Left renal pelvis (tissue), 4 donors: Measurements from ENCODE around the gene MOSPD3. TPM values are rescaled to one million over a fixed set of nuclear protein-coding genes. Genes with fewer than 3 reads are reported as not detected.

Source experiments
- DNase-seq, 4 donors: peaks; one replicate each; pipeline ENCODE4 v3.0.0-alpha.2; 2013; ENCODE audit warnings: low read depth in 4 of 4, low spot score in 3 of 4
- polyA plus RNA-seq, 4 donors: library from polyadenylated mRNA; unstranded; fragments of 120-200 nt; gene quantifications; one replicate each; pipeline ENCODE4 v1.2.1, GENCODE V29; 2013; ENCODE audit not compliant: insufficient read length in 4 of 4

The MOSPD3 gene
- polyA plus RNA-seq, 4 donors, result 23.5 to 34.9 (median 28.7) TPM

DNA sequence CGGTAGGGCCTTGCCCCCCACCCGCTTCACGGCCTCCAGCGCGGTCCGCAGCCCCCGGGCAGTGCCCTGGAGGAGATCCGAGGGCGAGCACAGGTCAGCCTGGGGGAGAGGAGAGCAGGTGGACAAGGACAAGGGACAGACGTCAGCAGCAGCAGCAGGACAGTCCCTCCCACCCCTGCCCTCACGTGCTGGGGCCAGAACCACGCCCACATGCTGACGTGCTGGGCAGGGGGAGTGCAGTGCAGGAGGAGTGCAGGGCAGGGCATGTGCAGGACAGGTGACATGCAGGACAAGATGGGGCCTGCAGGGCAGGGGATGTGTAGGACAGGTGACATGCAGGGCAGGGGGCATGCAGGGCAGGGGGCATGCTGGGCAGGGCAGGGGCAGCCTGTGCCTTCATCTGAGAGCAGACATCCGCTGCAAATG is 37.1 kb upstream of the MOSPD3 start:
- no peak for DNase-seq

DNA sequence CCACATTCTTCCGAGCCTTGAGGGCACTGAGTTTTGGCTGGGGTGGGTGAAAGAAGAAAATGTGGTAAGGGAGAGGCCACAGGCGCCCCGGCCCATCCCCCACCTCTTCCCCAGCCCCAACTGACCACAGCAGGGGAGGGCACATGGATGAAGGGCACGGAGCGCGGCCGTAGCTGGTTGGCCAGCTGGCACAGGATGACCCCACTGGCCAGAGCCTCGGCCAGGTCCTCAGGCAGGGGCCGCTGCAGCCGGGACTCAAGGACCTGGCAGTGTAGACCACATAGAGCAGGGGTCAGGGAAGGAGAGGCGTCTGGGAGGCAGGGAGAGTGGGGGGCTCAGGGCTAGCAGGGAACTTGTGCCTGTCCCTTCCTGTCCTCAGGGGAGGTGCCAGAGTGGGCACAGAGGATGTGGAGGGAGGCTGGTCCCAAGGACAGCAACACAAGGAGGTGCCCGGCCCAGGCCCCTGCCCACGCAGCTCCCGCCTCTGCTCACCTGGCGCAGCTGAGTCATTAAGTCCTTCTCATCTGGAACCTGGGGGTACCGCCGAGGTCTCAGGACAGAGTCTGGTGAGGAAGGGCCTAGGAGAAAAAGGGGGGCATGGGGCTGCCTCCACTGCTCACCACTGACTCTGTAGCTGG is 36.5 kb upstream of the MOSPD3 start:
- no peak for DNase-seq

DNA sequence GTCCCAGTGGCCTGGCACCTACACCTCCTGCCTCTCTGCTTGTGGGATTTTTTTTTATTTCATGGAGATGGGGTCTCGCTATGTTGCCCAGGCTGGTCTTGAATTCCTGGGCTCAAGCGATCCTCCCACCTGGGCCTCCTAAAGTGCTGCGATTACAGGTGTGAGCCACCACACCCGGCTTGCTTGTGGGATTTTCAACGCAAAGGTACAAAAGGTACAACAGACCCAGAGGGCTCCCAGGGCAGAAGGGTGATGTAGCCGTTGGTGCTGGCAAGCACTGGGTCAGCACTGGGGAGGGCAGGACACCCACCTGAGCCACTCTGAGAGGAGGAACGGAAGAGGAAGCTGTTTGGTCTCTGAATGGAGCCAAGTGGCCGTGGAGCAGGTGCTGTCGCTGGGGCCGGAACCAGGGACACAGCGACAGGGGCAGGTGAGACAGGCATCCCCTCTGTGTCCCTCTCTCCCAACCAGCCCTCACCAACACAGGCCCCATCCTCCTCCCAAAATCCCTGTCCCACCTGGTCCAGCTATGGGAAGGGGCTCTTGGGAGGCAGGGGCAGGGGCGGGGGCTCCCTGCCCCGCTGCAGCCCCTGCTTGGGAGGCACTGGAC is 35.9 kb upstream of the MOSPD3 start:
- DNase-seq, result no peak

DNA sequence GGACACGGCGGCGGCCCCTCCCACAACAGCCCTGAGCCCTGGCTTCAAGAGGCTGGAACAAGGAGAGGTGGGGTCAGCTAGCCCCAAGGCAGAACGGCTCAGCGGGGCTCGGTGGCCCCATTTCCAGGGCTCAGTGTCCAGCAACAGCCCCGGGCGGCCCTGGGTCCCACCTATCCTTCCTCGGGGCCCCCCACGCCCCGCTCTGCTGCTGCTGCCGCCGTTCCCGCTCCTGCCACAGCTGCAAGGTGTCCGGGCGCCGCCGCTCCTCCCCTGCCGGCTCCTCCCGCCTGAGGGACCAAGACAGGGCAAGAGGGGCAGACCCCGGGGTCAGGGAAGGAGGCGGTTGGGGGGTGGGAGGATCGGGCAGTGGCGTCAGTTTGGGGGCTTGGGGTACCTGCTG is 35.2 kb upstream of the MOSPD3 start:
- no peak for DNase-seq

DNA sequence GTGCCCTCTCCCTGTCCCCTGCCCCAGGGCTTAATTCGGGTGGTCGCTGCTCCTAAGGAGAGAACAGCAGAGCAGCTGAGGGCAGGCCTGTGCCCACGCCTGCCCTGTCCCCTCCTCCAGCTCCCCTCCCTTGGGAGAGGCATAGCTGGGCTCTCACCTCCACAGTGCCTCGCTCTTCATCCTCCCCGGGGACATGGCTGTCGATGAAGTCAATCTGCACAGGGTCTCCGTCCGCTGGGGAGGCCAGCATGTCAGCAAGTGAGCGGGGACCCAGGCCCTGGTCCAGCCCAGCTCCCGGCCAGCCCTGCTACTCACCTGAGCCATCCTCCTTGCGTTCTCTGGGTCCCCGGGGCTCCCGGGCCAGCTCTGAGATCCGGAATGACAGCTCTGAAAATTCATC is 34.8 kb upstream of the MOSPD3 start:
- DNase-seq, result no peak

DNA sequence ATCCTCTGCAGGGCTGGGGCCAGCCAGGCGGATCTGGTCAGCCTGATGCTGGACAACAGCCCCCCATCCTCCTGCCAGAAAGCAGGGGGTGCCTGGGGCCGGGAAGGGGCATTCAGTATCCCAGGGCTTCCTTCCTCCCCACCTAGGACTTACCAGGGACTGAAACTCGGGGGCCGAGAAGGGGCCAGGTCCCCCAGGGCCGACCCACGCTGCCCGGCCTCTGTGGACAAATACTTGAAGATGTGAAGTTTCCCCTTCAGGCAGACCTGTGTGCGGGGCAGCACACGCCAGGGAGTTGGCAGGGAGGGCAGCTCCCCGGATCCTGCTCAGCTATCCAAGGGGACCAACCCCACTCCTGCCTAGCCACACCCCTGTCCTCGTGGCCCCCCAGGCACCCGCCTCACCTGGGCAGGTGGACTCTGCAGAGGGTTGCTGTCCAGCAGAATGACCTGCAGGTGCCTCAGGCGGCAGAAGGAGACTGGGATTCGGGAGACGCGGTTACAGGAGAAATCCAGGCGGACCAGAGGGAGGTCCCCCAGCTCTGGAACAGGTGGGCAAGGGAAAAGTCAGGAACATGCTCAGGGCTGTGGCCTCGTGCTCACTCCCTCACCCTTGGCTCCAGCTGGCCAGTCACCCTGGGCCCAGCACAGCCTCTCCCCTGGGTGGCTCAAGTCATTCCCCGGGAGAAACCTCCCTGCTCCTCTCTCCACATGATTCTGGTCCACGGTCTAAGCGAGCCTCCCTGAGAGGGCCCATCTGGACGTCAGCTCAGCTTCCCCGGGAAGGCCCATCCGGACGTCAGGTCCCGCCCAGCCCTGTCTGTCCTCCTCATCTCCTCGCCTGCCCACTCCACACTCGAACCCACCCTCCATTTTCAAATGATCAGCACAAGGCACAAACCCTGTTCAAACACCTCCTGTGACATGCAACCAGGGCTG is 33.8 kb upstream of the MOSPD3 start:
- DNase-seq, result no peak

DNA sequence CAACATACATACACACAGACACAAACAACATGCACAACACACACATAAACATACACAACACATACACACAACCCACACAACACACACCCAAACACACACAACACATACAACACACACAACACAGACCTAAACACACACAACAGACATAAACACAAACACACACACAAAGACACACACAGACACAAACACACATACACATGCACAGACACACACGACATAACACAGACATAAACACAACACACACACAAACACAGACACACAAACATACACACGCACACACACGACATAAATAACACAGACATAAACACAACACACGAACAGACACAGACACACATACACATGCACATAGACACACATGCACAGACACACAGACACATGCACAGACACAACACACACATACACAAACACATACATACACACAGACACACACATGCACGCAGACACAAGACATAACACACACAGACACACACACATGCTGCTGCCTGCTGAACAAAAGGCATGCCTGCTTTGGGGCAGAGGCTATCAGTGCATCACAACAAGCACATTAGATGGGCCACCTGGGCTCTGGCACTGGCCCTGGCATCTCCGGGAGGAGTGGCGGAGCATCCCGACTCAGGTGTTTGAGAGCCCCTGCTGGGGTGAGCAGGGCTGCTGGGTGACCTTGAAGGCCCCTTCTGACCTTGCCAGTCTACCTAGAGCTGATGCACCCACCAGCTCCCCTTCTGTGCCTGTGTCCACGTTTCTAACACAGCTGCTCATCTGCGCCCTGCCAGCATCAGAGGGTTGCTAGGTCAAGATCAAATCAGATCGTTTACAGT is 31.7 kb upstream of the MOSPD3 start:
- no peak for DNase-seq

DNA sequence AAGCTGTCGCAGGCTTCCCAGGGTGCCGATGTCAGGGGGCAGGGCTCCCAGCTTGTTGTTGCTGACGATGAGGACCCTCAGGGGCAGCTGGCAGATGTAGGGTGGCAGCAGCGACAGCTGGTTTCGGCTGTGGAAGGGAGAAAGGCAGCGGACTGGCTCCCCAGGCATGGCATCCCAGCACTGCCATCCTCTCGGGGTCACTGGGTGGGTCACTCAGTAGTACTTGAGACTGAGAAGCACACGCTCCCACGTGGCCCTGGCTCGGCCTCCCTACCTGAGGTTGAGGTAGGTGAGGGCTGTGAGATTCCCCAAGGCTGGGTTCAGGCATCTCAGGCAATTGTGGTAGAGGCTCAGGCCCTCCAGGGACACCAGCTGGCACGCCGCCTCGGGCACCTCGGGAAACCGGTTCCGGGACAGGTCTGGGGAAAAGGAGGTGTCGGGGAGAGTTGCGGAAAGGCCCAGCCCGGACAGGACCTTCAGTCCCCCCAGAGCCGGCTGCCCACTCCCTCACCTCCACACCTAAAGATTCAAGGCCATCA is 30.2 kb upstream of the MOSPD3 start:
- no peak for DNase-seq

DNA sequence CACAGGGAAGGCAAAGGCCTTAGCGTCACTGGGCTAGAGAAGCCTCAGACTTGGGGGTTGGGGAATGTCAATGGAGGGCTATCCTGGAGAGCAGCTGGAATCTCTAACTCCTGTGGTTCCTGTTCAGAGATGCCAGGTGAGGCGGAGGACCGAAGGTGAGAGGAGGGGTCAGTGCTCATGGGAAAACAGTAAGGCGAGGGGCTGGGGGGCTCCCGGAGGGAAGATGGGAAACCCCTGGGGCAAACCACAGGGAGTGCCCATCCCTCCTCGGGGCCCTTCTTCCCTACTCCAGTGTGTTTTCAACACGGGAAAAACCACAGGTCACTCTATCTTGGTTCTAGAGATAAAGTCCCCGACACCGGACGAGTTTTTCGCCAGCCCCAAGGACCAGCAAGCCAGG is 29.7 kb upstream of the MOSPD3 start:
- no peak for DNase-seq

DNA sequence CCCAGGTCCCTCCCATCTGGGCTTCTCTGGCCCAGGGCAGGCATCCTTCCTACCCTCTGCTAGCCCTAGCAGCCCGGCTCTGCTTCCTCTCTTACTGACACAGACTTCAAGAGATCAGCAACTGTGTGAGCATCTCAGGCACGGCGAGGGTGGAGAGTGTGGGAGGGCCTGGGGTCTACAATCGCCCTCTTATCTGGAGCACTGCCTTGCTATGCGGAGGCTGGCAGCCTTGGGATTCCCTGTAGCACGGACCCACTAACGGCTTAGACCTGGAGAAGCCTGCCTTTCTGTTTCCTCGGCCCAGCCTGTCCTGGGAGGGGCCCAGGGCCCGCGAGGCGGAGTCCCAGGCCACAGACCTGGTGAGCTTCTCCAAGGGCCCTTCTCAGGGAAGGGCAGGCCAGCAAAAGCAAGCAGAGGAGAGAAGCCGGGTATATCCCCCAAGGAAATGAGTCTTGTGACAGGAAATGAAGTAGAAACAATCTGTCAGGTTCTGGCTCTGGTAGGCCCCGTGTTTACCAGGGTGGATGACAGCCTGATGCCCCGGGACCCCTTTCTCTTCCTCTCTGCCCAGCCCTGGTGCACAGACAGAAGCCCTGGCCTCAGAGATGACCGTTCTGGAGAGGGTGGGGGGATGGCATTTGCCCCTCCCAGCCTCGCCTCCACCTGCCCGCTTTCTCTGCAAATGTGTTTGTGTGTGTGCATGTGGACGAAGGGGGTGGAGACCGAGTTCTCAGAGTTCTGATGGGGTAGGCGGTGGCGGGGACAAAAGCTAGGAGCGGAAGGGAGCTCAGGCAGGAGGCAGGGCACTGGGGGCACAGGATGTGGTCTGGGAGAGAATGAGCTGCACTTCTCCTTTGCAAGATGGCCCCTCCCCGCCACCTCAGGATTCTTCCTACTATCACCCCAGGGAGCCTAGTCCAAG is 28.9 kb upstream of the MOSPD3 start:
- DNase-seq, result no peak

DNA sequence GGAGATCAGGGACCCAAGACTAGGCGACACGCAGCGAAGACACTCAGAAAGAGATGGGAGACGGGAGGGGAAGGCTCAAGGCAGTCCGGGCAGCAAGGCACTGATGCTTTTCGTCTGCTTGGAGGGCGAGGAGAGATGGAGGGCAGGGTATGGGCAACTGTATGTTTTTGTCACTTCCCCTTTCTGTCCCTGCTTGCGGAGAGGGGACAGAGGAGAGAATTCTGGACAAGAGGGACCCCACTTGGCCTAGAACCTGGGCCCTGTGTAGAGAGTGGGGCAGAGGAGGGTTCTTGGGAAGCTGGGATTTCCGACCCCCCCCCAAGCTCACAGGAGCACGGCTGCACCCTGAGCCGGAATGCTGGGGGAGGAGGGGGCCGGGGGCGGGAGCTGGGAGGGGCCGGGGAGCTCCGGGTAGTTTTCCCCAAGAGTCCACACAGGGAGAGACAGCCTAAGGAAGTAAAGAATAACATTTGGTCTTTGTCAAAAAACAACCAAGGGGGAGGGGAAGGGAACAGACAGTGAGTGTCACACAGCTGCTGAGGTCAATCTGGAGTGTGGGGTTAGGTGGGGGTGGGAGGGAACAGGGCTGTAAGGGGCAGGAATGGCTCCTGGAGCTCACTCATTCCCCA is 28.2 kb upstream of the MOSPD3 start:
- DNase-seq, result no peak

DNA sequence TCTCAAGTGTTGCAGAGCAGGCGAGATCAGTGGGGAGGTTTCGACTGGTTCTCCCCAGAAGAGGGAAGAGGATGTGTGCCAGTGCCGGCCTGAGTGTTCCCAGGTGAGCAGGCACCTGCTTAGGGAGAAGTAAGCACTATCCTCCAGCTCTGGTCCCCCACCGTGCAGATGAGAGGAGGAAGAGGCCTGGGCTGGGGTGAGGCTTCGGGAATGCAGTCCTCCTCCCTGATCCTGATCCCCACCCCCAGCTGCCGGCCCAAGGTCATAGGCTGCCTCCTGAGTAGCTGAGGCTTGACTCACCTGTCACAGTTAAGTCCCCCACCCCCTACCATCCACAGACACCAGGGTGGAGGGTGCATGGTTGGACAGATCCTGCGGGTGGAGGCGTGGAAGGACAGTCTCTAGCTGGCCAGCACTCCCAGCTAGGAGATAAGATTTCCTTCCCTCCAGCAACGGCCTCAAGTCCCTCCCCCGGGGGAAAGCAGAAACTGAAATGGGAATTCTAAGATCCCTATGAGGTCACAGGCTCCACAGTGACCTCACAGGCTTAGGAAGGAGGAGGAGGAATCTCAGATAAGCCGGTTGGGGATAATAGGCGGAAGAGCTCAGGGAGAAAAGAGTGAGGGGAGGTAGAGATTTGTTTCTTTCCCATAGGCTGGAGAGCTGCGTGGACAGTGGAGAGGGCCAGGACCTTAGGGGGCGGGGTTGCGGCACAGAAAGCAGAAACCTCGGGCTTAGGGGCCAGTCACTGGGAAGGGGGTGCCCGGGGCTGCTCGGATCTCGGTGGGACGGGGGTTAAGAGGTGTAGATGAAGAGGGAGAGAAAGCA is 27.4 kb upstream of the MOSPD3 start:
- no peak for DNase-seq

DNA sequence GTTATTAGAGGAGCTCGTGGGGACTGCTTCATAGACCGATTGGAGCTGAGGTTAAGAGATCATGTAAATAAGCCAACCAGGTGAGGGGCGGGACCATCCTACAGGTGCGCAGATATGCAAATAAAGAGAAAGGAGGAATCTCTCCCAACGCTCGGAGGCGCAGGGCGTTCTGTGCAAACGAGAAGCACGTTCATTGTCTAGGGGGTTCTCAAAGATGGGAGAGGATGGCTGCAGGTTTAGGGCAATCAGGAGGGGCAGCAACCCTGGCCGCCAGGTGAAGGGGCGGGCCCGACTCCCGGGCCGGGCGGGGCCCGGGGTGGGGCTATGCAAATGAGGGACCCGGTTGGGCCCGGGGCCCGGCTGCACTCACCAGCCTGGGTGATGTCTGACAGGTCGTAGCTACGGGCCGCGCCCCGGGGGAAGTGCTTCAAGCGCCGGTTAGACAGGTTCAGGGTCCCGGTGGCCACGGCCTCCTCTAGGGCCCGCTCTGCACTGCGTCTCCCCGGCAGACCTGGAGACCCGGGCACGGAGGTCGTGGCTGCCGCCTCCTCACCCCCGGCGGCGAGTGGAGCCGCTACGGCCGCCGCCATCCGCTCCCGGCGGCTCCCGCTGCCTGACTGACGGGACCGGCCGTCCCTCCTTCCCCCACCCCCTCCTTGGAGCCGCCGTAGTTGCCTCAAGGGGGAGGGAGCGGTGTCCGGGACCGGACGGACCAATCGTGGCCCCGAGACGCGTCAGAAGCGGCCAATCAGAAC is 26.7 kb upstream of the MOSPD3 start, which contains the start of gene LRCH4:
Gene LRCH4, minus strand, starts transcription at position 619 of the 755 bp plus-strand sequence. Its CDS starts 29 bp downstream, at position 590.
- no peak for DNase-seq

DNA sequence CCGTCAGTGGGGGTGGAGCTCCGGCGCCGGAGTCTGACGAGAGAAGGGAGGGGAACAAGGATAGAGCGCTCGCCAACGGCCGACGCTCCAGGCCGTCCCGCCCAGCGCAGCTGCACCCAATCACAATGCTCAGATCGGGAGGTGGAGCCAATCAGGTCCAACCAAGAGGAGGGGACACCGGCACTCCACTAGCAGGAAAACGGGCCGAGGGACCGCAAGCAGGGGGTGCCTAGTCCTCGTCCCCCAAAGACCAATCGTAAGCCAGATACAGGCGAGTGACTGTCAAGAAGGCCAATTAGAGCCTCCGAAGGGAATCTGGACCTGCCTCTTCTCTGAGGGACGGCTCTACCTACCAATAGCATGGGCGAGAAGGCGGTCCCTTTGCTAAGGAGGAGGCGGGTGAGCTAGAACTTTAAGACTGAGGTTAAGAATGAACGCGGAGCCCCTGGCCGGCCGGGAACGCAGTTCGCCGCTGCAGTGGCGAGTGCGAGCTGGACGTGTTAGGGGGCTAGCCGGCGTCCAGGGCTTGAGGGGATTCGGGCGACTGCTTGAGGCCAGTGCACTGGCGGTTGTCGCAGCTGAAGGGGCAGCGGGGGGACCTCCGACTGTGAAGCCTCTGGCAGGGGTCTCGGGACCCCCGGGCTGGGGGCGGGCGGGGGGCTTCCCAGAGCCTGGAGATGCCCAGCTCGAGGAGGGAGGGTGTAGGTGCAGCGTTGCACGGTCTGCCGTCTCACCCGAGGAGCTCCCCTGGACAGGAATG is 25.9 kb upstream of the MOSPD3 start, which contains the start of gene FBXO24:
Gene FBXO24, plus strand, starts transcription at position 63 of the 760 bp plus-strand sequence. Its CDS starts 298 bp downstream, at position 361.
- peak; percentile 99 to 100 (median 99) for DNase-seq

DNA sequence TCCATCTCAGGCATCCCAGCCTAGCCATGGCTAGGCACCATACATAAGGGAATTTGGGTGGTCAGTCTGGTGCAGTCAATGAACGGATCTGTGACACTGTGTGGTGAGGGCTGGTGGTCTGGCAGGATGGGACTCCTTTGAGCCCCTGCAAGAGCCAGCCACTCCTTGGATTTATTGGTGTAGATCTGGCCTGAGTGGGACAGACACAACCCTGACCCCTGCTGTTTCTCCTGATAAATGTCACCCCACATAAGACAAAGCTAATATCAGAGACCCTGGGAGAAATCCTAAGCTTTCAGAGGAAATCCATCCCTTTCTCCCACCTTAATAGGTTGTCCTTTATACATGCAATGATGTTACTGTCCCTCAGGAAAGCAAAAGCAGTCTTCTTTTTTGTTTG is 23.9 kb upstream of the MOSPD3 start:
- DNase-seq, result no peak

DNA sequence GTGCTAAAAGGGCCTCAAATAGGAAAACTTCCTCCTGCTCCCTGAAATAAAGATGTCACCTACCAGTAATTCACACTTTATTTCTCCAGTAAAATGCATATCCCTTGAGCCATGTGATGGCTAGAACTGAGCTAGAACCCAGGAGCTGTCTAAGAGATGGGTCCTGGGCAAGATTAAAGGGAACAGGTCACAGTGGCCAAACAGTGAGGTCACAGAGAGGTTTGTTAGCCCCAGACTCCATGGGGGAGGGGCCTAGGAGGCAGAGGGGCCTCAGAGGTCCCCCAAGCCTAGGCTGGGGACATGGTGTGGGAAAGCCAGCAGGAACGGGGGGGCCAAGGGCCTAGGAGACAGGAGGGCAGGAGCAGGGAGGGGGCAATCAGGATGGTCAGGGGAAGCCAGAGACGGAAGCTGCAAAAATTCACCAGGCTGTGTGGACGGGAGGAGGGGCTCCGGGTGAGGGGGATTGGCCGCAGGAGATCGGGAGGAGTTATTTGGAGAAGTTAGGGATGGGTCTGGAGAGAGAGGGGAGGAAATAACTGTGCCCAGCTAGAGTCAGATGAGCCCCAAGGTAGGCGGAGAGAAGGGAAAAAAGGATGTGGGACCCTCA is 22.9 kb upstream of the MOSPD3 start:
- no peak for DNase-seq
